ENCODE data around the gene ACTN4.

Gene ACTN4

DNA sequence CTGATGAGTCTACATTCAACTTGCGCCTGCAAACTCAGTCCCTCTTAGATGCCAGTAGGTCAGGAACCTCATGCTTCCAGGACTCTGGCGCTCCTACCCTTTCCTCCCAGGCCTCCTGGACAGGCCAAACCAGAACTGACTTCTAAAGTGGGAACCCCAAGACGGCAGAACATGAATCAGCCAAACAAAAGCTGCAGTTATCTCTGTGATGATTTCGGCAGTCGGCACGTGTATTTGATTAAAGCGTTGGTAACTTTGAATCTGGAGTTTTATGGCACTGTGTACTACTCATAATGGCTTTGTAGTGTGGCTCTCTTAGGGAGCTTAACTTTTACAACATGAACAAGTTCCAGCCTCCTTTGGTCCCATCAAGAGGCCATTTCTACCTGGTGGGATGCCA is 13.7 kb downstream of the ACTN4 start:
- DNase-seq (ENCODE audit: low spot score), result no peak

DNA sequence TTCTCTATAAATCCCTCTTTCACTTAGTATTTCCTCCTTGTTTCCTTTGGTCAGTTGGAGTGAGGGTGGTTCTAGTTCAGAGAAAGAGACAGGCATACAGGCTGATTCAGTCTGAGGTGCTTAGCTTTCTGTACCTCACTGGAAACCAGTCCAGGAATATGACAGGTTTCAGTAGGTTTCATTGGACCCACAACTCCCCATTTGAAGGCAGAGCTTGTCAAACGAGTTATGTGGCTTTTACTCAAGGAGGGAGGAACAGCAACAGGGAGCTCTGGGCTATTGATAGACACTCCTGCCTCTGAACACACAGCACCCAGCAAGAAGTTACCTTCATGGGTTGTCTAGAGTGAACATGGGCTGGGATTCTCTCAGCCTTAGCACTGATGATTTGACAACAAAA is 14.5 kb downstream of the ACTN4 start:
- no peak for DNase-seq (ENCODE audit: low spot score)

DNA sequence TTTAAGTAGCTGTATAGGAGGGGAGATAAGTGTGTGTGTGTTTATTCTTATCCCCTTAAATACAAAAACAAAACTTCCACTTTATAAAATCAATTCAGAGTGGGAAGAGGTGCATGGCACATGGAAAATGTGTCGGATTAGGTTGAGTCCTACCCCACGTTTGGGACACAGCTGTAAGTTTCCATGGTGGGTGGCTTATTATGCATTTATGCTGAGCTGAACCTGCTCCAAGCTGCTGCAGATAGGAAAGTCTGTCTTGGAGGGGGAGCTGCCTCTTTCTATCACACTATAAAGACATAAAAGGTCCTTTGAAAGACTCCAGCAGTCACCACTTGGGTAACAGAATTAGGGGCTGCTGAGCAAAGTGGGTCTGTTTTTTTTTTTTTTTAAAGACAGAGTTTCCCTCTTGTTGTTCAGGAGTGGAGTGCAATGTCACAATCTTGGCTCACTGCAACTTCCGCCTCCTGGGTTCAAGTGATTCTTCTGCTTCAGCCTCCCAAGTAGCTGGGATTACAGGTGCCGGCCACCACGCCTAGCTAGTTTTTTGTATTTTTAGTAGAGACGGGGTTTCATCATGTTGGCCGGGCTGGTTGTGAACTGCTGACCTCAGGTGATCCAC is 15.2 kb downstream of the ACTN4 start:
- no peak for DNase-seq (ENCODE audit: low spot score)

DNA sequence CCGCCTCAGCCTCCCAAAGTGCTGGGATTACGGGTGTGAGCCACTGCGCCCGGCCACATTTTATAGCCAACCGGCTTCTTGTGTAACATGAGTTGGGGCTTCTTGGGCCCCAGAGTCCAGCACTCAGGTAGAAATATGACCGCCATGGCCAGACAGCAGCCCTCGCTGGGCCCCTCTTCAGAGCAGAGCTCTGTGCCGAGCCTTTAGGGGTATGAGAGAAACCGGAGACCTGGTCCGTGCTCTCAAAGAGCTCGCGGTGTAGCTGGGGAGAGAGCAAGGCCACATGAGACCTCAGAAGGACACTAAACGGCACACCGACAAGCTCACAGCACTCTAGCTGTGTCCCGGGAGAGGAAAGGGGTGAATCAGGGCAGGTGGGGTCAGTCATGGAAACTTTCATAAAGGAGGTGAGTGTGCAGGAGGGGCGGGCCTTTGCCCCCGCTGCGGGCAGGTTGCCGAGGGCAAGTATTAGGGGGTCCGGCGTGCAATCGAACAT is 15.8 kb downstream of the ACTN4 start:
- no peak for DNase-seq (ENCODE audit: low spot score)

DNA sequence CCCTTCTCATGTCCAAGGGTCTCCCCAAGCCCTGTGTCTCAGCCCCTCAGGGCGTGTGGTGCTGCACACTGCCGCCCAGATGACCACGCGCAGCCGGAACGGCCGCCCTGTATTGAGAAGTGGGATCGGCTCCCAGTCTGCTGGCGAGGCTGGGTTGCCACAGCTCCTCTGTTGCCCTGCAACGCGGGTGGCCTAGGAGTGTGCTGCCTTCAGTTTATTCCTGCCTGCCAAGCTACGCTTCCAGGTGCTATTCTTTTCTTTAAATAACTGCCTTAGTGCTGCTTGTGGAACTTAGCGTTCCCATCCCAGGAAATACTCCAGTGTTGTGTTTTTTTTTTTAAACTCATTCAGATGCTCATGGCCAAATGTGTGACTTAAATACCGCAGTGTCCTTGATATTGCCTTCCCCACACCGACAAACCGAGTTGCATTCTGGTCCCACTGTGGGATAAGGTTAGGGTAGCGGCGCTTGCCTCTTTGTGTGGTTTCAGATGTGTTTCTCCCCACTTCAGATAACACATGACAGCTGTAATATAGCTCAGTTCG is 16.6 kb downstream of the ACTN4 start:
- no peak for DNase-seq (ENCODE audit: low spot score)

DNA sequence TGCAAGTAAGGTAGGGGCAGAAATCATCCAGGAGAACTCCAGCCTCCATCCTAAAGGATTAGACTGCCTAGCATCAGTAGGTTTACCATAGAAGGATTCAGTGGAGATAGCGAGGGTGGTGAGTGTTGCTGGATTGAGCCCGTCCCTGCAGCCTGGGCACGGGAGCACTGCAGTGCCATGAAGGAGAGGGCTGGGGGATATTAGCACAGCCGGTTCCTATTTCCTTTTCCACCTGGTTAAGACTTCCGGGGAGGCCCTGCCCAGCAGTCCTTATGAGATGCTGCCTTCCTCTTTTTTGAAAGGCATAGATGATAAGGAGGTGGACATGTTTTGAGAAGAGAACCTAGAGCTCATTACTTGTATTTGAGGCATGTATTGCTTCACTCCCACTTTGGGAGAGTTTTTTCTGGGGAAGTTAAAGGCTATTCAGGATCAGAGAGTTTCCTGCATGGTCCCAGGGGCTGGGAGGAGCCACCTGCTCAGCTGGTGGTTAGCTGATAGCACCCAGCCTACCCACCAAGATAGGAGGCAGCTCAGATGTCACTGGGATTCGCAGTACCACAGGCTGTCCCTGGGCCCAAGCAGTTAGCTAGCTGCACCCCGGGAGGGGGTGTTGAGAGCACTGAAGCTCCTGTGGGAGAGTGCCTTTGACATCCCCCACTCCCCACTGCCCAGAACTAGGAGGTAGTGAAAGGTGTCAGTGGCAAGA is 17.2 kb downstream of the ACTN4 start:
- DNase-seq (ENCODE audit: low spot score), result peak; percentile 76

DNA sequence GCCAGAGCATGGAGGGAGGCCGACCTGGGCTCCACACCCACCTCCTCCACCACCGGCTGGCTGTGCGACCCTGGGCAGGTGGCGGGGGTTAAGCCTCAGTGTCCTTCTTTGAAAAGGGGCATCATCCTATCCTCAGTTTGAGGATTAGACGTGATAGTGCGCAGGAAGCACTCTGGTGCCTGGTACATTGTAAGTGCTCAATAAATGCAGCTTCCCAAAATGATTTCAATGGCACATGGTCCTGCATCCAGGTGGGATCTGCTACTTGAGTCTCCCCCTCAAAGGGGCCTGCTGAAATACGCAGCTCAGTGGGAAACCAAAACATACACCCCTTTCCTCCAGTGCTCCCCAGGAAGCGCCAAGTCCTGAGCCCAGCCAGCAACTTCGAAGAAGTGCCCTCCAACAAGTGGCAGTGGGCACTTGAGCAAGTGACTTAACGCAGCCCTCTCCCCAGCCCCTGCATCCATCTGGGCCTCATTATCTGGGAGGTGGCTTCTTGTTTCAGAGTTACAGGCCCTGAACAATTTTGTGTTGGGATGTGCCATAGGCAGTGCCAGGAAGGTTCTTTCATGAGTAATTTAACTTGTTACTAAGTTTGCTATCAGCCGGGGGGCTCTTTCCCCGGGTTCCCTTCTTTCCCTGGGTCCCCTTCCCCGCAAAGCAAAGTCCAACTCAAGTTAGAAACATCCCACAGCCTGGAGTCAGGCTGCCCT is 17.9 kb downstream of the ACTN4 start:
- no peak for DNase-seq (ENCODE audit: low spot score)

DNA sequence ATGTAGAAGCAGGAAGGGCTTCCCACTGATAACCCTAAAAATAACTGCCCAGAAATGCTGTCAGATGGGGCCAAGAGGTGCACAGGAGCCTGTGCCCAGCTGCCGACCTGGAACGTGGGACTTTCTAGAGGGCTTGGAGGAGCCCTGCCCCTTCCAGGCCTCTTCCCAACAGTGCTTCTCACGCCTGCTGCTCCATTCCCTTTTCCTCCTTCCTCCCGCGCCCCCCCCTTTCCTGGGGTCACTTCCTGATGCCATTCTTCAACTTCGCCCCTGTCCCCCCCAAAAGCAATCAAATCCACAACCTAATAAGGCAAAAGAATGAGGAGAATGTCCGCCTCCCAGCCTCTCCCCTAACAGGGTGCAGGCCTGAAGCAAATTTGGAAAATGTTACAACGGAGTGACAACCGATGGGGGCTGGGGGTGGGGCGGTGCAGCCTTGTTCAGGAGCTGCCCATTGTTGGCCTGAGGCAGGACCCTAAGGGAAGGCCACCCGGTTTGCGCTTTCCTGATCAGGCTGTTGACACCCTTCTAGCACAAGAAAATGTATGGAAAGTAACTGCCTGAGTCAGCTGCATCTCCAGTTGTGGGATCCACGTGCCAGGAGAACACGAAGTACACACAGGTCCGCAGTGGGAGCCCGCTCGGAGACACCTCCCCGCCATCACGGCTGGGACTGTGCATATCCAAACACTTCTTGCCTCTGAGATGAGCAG is 18.7 kb downstream of the ACTN4 start:
- DNase-seq (ENCODE audit: low spot score), result no peak

DNA sequence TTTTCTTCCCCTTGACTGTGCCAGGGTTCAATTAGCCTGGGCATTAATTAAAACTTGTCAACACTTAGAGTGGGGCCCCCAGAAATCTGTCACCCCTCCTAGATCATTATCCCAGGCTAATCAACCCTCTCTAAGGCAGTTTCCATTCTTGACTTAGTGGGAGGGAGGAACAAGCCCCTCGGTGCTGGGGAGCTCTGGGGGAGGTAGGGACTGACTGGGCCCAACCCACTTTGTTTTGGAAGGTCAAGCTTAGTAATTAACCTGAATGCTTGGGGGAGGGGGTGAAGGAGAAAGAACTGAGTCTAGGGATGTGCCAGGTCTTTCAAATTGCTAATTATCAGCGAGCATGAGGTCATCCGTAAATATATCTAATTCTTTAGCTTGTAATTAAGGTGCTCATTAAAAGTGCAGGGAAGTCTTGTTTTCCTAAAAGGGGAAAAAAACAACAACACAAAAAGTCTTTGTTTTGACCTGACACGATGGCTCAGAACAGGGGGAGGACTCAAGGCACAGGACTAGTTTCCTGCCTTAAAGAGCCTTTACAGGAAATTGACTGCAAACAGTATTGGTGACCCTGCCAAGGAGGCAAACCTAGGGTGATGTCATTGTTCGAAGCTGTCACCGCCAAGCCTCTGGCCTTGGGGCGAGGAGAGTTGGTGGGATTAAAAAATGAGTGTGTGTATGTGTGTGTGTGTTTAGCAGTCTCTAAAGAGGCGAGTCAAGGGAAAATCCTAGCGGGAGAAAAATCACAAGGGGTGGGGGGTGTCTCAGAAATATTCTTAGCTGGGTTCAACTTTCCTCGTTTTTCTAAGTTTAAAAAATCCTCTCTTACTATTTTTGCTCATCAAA is 19.4 kb downstream of the ACTN4 start:
- peak; percentile 60 for DNase-seq (ENCODE audit: low spot score)

DNA sequence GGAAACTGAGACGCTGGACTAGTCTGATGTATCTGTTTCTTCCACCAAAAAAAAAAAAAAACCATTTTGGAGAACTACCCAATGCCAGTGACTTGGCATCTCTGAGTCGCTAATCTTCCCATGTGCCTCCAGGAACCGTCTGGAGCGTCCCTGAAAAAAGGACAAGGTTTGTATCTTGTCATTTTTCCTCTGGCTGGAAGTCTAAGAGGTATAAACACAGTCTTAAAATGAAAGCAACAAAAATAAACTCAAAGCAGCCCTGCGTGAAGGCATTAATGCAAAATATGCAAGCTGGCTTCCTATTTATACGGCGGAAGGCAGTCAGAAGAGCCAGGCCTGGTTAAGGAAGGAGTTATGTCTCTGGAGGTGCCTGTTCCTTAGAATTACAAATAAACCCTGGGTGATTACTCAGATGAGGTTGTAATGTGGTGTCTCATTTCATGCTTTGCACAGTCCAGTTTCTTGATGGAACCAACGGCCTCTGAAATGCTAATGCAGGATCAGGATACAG is 20.3 kb downstream of the ACTN4 start:
- peak; percentile 67 for DNase-seq (ENCODE audit: low spot score)

DNA sequence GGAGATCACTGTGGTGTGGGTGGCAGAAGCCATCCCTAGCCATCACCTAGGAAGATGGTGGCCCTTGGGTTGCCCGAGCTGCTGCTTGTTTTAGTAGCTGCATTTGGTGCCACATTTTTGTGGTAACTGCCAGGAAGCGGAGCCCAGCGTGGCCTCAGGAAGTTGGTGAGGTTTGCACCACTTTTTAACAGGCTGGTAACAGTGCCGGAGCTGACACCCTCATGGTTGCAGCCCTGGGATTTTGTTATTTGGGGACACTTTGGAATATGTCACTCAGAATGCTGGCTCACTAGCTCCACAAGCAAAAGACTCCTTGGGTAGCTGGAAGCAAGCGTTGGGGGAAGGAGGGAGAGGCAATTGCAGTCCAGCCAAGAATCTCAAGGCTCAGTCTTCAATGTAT is 22.1 kb downstream of the ACTN4 start:
- DNase-seq (ENCODE audit: low spot score), result no peak

DNA sequence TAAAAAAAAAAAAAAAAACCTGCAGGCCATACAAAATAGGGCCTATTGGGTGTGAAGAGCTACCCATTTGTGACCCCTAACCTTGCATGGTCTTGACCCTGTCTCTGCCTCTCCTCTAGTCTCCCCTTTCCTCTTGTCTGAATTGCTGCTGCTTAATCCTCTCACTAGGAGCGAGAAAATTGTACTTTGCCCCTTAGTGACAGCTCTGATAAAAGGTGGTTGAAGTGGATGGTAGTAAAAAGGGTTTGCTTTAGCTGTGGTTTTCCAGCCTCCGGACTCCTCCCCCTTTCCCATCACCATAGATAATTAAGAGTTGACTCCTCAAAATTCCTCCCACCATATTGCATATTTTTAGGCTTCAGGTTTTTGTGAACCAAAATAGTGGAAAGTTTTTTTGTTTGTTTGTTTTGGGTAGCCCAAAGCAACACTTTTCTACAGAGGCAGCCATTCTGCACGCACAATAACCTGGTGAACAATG is 23.5 kb downstream of the ACTN4 start:
- DNase-seq (ENCODE audit: low spot score), result no peak

DNA sequence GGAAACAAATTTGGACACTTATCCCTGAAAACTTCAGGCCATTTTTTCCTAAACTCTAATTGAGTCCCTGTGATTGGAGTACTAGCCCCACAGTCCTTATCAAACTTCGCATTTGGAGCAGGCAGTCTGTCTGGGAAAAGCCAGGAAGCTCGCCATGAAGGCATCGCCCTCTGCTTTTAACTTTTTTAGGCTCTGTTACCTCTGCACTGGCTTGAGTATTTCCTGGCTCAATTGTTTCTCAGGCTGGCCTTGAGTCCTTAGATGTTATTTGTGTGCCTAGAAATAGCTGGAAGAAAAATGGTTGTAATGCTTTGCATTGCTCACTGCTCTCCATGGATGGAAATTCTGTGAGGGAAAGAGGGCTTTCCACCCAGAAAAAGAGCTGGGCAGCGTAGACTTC is 24.2 kb downstream of the ACTN4 start:
- DNase-seq (ENCODE audit: low spot score), result no peak

DNA sequence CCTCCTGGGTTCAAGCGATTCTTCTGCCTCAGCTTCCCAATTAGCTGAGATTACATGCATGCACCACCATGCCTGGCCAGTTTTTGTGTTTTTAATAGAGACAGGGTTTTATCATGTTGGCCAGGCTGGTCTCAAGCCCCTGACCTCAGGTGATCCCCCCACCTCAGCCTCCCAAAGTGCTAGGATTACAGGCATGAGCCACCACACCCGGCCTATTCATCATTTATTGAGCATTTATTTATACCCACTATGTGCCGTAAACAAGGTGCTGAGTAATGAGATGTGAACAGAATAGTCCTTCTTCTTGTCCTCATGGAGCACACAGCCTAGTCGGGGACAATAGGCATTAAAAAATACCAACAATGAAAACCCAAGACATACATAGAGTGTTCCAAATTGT is 25.6 kb downstream of the ACTN4 start:
- DNase-seq (ENCODE audit: low spot score), result no peak

DNA sequence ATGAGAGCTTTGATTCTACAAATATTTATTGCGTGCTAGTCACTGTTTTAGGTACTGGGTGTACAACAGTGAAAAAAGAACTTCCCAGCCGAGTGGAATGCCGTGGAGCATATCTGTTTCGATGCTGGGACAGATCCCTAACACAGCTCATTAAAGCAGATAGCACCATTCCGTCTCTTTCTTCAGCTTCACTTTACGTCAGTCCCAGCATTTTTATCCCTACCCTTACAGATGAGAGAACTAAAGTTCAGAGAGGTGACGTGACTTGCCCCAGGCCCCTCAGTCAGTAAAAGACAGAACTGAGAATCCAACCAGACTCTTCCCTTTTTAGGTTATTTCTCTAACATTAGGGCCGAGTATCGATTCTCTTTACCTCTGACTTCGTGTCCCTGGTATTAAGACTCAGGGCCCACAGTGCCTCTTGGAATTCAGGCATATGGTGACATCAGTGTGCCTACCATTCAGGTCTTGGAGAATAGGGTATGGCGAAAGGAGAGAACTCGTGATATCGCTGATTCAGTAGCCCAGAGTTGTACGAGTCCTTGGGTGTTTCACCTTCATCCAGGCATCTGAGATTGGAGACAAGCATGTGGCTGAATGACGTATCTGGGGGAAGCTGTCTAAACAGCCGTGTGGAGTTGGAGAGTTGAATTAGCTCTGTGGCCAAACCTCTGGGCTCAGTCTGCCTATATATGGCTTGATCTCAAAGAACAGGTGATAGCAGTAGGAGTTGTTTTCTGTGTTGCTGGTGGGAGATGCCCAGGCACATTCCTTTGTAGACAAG is 27.1 kb downstream of the ACTN4 start:
- no peak for DNase-seq (ENCODE audit: low spot score)

DNA sequence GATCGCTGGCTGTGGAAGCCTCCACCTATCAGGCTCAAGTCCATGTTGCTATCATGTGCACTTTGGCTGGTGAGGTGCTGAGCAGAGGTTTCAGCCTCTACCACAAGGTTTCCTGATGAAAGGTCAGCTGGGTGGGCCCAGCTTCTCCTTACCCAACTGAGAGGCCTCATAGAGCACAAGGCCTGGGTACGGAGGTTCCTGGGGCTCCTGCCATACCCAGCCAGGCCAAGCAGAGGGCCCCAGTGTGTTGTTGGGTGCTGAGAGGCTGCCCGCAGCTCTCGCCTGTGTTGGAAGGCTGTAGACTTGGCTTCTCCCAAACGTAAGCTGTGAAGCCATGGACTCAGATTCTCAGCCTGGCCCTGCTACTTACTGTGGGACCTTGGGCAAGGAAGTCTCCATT is 28.2 kb downstream of the ACTN4 start:
- no peak for DNase-seq (ENCODE audit: low spot score)

DNA sequence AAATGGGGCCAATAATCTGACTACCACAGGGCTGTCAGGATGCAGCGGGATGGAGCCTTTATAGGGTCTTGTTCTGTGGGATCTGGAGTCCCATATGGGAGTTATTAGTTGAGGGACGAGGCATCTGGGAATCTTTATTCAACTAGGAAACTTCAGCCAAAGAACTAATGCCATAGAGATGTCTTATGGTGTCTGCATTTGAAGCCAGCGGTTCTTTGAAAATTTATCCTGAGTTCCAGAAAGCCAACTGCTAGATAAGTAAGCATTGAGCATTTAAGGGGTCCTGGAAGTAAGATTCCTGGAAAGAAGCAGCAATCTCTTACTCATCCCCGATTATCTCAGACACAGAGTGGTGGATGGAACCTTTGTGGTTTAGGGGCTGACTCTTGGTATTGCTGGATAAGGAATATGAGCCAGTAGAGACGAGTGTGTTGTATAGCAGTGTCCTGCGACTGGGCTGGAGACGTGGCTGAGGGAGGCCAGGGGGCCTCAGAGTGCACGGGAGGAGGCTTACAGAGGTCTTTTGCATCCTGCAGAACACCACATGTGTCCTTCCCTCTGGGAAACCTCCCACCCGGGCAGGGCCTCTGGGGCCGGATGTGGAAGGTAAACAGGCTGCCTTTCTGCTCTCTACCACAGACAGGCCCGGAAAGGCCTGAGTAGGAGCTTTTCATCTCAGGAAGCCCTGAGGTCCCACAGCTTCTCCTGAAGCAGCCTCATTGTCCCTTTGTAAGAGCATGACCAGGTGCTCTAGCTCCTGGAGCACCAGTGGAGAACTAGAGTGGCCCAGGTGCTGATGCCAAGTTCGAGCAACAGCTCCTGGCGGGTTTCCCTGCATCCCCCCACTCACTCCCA is 28.8 kb downstream of the ACTN4 start:
- DNase-seq (ENCODE audit: low spot score), result no peak

DNA sequence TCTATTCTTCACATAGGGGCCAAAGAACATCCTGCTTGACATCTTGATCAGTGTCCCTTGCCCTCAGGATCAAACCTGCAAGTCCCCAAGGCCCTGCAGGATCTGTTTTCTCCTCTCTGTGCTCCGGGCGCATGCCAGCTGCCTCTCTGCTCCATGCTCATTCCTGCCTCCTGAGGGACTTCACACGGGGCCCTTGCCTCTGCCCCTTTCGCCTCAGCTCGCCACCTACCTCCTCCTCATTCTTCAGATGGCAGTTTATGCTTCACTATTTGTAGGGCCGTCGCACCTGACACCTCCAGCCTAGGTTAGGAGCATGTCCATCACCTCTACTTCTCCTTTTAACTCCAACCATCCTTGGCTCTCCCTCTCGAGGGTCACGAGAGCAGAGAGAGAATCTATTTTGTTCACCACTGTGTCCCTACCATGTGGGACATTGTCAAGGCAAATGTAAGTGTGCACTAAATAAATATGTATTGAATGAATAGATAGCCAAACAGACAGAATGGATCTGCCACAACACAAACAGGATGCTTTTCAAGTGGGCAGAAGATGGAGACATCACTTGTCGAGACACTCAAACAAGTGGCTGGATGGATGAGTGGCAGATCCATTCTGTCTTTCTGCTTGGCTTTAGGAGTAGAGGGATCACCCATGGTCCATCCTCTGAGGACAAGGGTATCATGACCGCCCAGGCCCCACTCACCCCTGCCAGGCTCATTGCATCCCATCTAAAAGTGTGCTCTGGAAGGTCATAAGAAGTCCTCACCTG is 29.6 kb downstream of the ACTN4 start:
- no peak for DNase-seq (ENCODE audit: low spot score)
